H1 (cell line): ENCODE results near the gene SPAG17. TPM values are rescaled to one million over a fixed set of nuclear protein-coding genes. Genes with fewer than 3 reads are reported as not detected.

Experiments used
- CTCF ChIA-PET: fragments of 300-600 bp; sonication (Branson Sonifier 250); formaldehyde crosslinking; loops from one replicate; lab custom pipeline; 2021; ENCODE audit not compliant: partially characterized antibody; lab: Charles Lee
- POLR2A ChIA-PET: fragments of 300-600 bp; sonication (Branson Sonifier 250); formaldehyde crosslinking; loops from one replicate; lab custom pipeline; 2021; ENCODE audit warnings: inconsistent platforms; ENCODE audit not compliant: partially characterized antibody; lab: Charles Lee
- DNase-seq, 2 experiments: peaks; one replicate each; pipeline versions ENCODE4 v3.0.0 to v3.0.0-alpha.2; 2010 to 2022; ENCODE audit warnings: low spot score in 2 of 2, low read depth in 1 of 2, mixed read lengths in 1 of 2
- FAIRE-seq: peaks from 2 replicates; lab custom pipeline; 2011; peaks lifted over from hg19 to GRCh38; lab: Jason Lieb, UNC
- H2AFZ ChIP-seq: 2 replicates; pipeline ENCODE4 v1.8.1; 2012; ENCODE audit warnings: low read length, inconsistent platforms
- H2AK5ac ChIP-seq: 2 replicates; pipeline ENCODE4 v1.6.1; 2013; ENCODE audit warnings: low read depth, low read length
- H2BK120ac ChIP-seq: replicated peaks from 2 replicates; pipeline ENCODE3; 2013; ENCODE audit warnings: low read depth, low read length, inconsistent platforms
- H2BK12ac ChIP-seq: 2 replicates; pipeline ENCODE4 v1.6.1; 2013; ENCODE audit warnings: low read depth, low read length
- H2BK15ac ChIP-seq: 2 replicates; pipeline ENCODE4 v1.6.1; 2013; ENCODE audit warnings: low read length
- H2BK20ac ChIP-seq: 2 replicates; pipeline ENCODE4 v1.6.1; 2013; ENCODE audit warnings: low read length
- H2BK5ac ChIP-seq: 2 replicates; pipeline ENCODE4 v1.6.1; 2013; ENCODE audit warnings: low read depth, low read length
- H3K14ac ChIP-seq: 2 replicates; pipeline ENCODE4 v1.6.1; 2013; ENCODE audit warnings: inconsistent platforms; ENCODE audit not compliant: insufficient read length
- H3K18ac ChIP-seq: 2 replicates; pipeline ENCODE4 v1.6.1; 2013; ENCODE audit warnings: low read length; ENCODE audit errors: extremely low read depth
- H3K23ac ChIP-seq: 2 replicates; pipeline ENCODE4 v1.6.1; 2013; ENCODE audit warnings: inconsistent platforms; ENCODE audit not compliant: insufficient read length
- H3K23me2 ChIP-seq: 2 replicates; pipeline ENCODE4 v1.6.1; 2013; ENCODE audit warnings: low read depth, low read length
- H3K27ac ChIP-seq: 2 replicates; pipeline ENCODE4 v1.6.1; 2011; ENCODE audit warnings: low read depth, low read length, inconsistent platforms
- H3K27me3 ChIP-seq, 4 experiments: replicated peaks in 1 of 4; 1 replicate in 1 of 4; 2 replicates in 3 of 4; pipeline versions ENCODE4 v1.6.1 to v1.8.1; 2011 to 2013; ENCODE audit warnings: low read length in 3 of 4, mild to moderate bottlenecking in 3 of 4, inconsistent platforms in 2 of 4, mixed read lengths in 2 of 4, moderate library complexity in 1 of 4; ENCODE audit not compliant: control insufficient read depth in 3 of 4, insufficient read depth in 3 of 4; ENCODE audit errors: extremely low read depth in 1 of 4
- H3K36me3 ChIP-seq, 4 experiments: 2 replicates each; pipeline versions ENCODE4 v1.6.1 to v1.8.1; 2011 to 2013; ENCODE audit warnings: mild to moderate bottlenecking in 4 of 4, low read length in 3 of 4, moderate library complexity in 2 of 4, control low read depth in 1 of 4, inconsistent platforms in 1 of 4; ENCODE audit not compliant: insufficient read depth in 4 of 4, control insufficient read depth in 2 of 4
- H3K4ac ChIP-seq: replicated peaks from 2 replicates; pipeline ENCODE3; 2013; ENCODE audit warnings: low read length, low read depth, mixed read lengths, inconsistent platforms; ENCODE audit not compliant: insufficient read length
- H3K4me1 ChIP-seq, 4 experiments: replicated peaks in 1 of 4; 1 replicate in 1 of 4; 2 replicates in 3 of 4; pipeline versions ENCODE4 v1.6.1 to v1.8.1; 2011 to 2013; ENCODE audit warnings: low read length in 3 of 4, inconsistent platforms in 2 of 4, mixed read lengths in 1 of 4; ENCODE audit not compliant: insufficient read depth in 4 of 4, control insufficient read depth in 3 of 4
- H3K4me2 ChIP-seq, 2 experiments: 2 replicates each; pipeline versions ENCODE4 v1.6.1 to v1.8.1; 2011 to 2013; ENCODE audit warnings: low read depth in 2 of 2, low read length in 2 of 2, control low read depth in 1 of 2, inconsistent platforms in 1 of 2, mild to moderate bottlenecking in 1 of 2; ENCODE audit not compliant: insufficient read depth in 1 of 2
- H3K4me3 ChIP-seq, 4 experiments: fragments of 200-600, 300-600 bp in 1 of 4; sonication (generic), shearing (Covaris generic), sonication (Bioruptor Twin) in 1 of 4; 2 replicates each; pipeline versions ENCODE4 v1.5.1 to v1.8.1; 2011 to 2016; ENCODE audit warnings: low read length in 4 of 4, low read depth in 3 of 4, control low read depth in 2 of 4, inconsistent platforms in 2 of 4, mild to moderate bottlenecking in 2 of 4, mixed read lengths in 1 of 4, moderate library complexity in 1 of 4; ENCODE audit not compliant: insufficient read depth in 2 of 4; ENCODE audit errors: extremely low read depth in 1 of 4
- H3K56ac ChIP-seq: replicated peaks from 2 replicates; pipeline ENCODE3; 2013; ENCODE audit warnings: low read depth, mild to moderate bottlenecking, mixed read lengths, low read length, inconsistent platforms; ENCODE audit not compliant: insufficient read length
- H3K79me1 ChIP-seq: 2 replicates; pipeline ENCODE4 v1.6.1; 2013; ENCODE audit warnings: low read depth, low read length, control low read depth
- H3K79me2 ChIP-seq, 2 experiments: 2 replicates each; pipeline versions ENCODE4 v1.6.1 to v1.8.1; 2012 to 2013; ENCODE audit warnings: low read length in 2 of 2, mild to moderate bottlenecking in 2 of 2, inconsistent platforms in 1 of 2; ENCODE audit not compliant: insufficient read depth in 2 of 2, control insufficient read depth in 1 of 2
- H3K9ac ChIP-seq, 4 experiments: replicated peaks in 1 of 4; 1 replicate in 1 of 4; 2 replicates in 3 of 4; pipeline versions ENCODE4 v1.6.1 to v1.8.1; 2011 to 2013; ENCODE audit warnings: low read depth in 3 of 4, low read length in 3 of 4, control low read depth in 2 of 4, mild to moderate bottlenecking in 2 of 4, moderate library complexity in 2 of 4, inconsistent platforms in 1 of 4; ENCODE audit errors: extremely low read depth in 1 of 4
- H3K9me3 ChIP-seq, 2 experiments: 2 replicates each; pipeline versions ENCODE4 v1.6.1 to v1.8.1; 2012 to 2013; ENCODE audit warnings: mild to moderate bottlenecking in 2 of 2, moderate library complexity in 2 of 2, control low read depth in 1 of 2, inconsistent platforms in 1 of 2, low read depth in 1 of 2, low read length in 1 of 2, mixed read lengths in 1 of 2; ENCODE audit not compliant: insufficient read depth in 2 of 2
- H4K20me1 ChIP-seq, 2 experiments: replicated peaks in 1 of 2; 2 replicates each; pipeline versions ENCODE3 to v1.8.1; 2011 to 2013; ENCODE audit warnings: inconsistent platforms in 2 of 2, low read length in 2 of 2, mild to moderate bottlenecking in 1 of 2; ENCODE audit not compliant: insufficient read depth in 2 of 2, control insufficient read depth in 1 of 2
- H4K5ac ChIP-seq: 2 replicates; pipeline ENCODE4 v1.6.1; 2013; ENCODE audit warnings: low read length, low read depth, mixed read lengths, inconsistent platforms; ENCODE audit not compliant: insufficient read length
- H4K8ac ChIP-seq: 2 replicates; pipeline ENCODE4 v1.8.0; 2013; ENCODE audit warnings: mild to moderate bottlenecking, moderate library complexity, low read length, inconsistent platforms; ENCODE audit not compliant: insufficient read depth; ENCODE audit errors: extremely low read depth
- H4K91ac ChIP-seq: replicated peaks from 2 replicates; pipeline ENCODE3; 2013; ENCODE audit warnings: low read length, mixed read lengths, inconsistent platforms; ENCODE audit not compliant: insufficient read length
- BACH1 ChIP-seq: IDR thresholded peaks from 2 replicates; pipeline ENCODE4 v1.6.1; 2012; ENCODE audit warnings: low read length, improper control_type of control experiment
- EZH2 ChIP-seq: fragments of 200-600 bp; sonication (generic); IDR thresholded peaks from 2 replicates; pipeline ENCODE4 v1.7.1; 2012; ENCODE audit warnings: low read depth, mild to moderate bottlenecking, moderate library complexity, low read length, inconsistent platforms; ENCODE audit not compliant: severe bottlenecking
- JUN ChIP-seq: IDR thresholded peaks from 2 replicates; pipeline ENCODE4 v1.6.1; 2011; ENCODE audit warnings: low read depth, mild to moderate bottlenecking, improper control_type of control experiment, low read length
- NRF1 ChIP-seq: IDR thresholded peaks from 2 replicates; pipeline ENCODE4 v1.6.1; 2011; ENCODE audit warnings: mild to moderate bottlenecking, low read depth, low read length, improper control_type of control experiment
- RAD21 ChIP-seq, 2 experiments: IDR thresholded peaks in 1 of 2; conservative IDR thresholded peaks in 1 of 2; 2 replicates each; pipeline ENCODE4 v1.6.1; 2011; ENCODE audit warnings: low read depth in 2 of 2, low read length in 2 of 2, improper control_type of control experiment in 1 of 2, inconsistent platforms in 1 of 2, mild to moderate bottlenecking in 1 of 2, moderate library complexity in 1 of 2
- RBBP5 ChIP-seq: IDR thresholded peaks from 2 replicates; pipeline ENCODE4 v1.7.1; 2012; ENCODE audit warnings: low read depth, mild to moderate bottlenecking, inconsistent platforms, low read length, moderate library complexity, borderline replicate concordance
- SIRT6 ChIP-seq: IDR thresholded peaks from one replicate; pipeline ENCODE4 v1.7.1; 2012; ENCODE audit warnings: low read length, inconsistent platforms
- SIX5 ChIP-seq: IDR thresholded peaks from 2 replicates; pipeline ENCODE4 v1.6.1; 2011; ENCODE audit warnings: mild to moderate bottlenecking, low read depth, low read length
- SP2 ChIP-seq: IDR thresholded peaks from 2 replicates; pipeline ENCODE4 v1.6.1; 2012; ENCODE audit warnings: mild to moderate bottlenecking, low read length, inconsistent platforms
- SRF ChIP-seq: IDR thresholded peaks from 2 replicates; pipeline ENCODE4 v1.6.1; 2011; ENCODE audit warnings: mild to moderate bottlenecking, low read depth, low read length, moderate library complexity
- TEAD4 ChIP-seq: IDR thresholded peaks from 2 replicates; pipeline ENCODE4 v1.6.1; 2012; ENCODE audit warnings: low read depth, low read length, inconsistent platforms, mixed read lengths
- ZNF274 ChIP-seq: IDR thresholded peaks from 2 replicates; pipeline ENCODE4 v1.7.0; 2012; ENCODE audit warnings: low read length, borderline replicate concordance; ENCODE audit errors: extremely low read depth
- WGBS, 2 experiments: shearing (Covaris generic) in 1 of 2; methylation state at CpG; one replicate each; pipeline versions ENCODE4 v1.1.6 to v1.1.7; 2013 to 2015; ENCODE audit warnings: low lambda C conversion rate in 2 of 2, mixed read lengths in 2 of 2, inconsistent platforms in 1 of 2, low coverage in 1 of 2, missing lambda C conversion rate in 1 of 2; ENCODE audit not compliant: insufficient replicate concordance in 2 of 2, insufficient coverage in 1 of 2, insufficient read length in 1 of 2; ENCODE audit errors: extremely low coverage in 1 of 2, missing lambda C conversion rate in 1 of 2; 5-methylcytosine and 5-hydroxymethylcytosine counted together
- polyA plus RNA-seq, 7 experiments: library from polyadenylated mRNA; depleted of rRNA in 3 of 7; stranded (reverse) in 5 of 7; unstranded in 2 of 7; fragments of >200 nt in 5 of 7; fragments of 200-250 nt in 2 of 7; gene quantifications; 1 replicate in 5 of 7; 2 replicates in 1 of 7; 4 replicates in 1 of 7; pipeline versions ENCODE4 v1.2.1 to v1.2.3, GENCODE V29; 2011 to 2013; ENCODE audit warnings: missing spikeins in 2 of 7, mixed read lengths in 2 of 7
- total RNA-seq: library from RNA; stranded (reverse); fragmentation: NEBNext Ultra II Directional; extraction: Animal tissue kit (Norgen Biotek cat#: 25700); gene quantifications from 2 replicates; pipeline ENCODE4 v1.2.1, GENCODE V29; 2021
- TF ChIP-seq, protein P1 (sequence below): IDR thresholded peaks from 2 replicates; pipeline ENCODE4 v1.6.1; 2012; ENCODE audit warnings: inconsistent platforms

SPAG17 gene
- total and polyA plus RNA-seq, 2 of the 8 experiments (the other 6 are each of a cell fraction or from before 2014, with no cell fraction given), result 0.56 to 0.62 TPM

DNA sequence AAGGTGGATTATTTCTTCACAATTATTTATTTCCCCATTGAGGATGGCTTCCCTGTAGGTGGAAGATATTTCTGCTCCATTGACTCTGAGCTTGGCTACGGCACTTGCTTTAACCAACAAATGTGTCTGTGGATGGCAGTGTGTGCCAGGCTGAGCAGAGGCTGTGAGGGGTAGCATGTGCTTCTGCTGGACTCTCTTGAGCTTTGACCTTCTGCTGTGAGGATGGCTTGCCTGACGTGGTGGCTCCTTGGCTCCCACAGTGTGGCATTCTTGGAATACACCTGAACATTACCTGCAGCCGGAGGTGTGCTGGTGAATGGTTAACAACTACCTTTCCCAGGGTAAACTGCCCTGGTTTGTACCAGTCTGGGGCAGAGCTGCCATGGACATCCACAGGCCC lies 208.6 kb downstream of the SPAG17 start:
- 86% methylated on average over 3 of the region's 3 CpGs; no CpG with 5 or more reads in 1 of the 2 experiments for WGBS, 2 experiments
- POLR2A ChIA-PET, result no interaction called here
- H3K56ac ChIP-seq, result no peak overlapping the region
- no peak overlapping the region for H4K8ac ChIP-seq
- H3K23me2 ChIP-seq, result no peaks in the 10 kb centered on the region; the same call in 1 of the 2 replicates
- H3K23ac ChIP-seq, result no peak overlapping the region
- H4K20me1 ChIP-seq, result no peaks in the 10 kb centered on the region
- H2AK5ac ChIP-seq, result no peak overlapping the region
- H2BK15ac ChIP-seq, result peak overlapping the region; percentile 40; the same call in 1 of the 2 replicates
- DNase-seq, result no peak
- no peak overlapping the region for H3K4me2 ChIP-seq
- H3K9ac ChIP-seq, result no peak overlapping the region
- no peaks in the 10 kb centered on the region for H3K27me3 ChIP-seq
- no peak overlapping the region for H4K91ac ChIP-seq
- no peak overlapping the region for H3K14ac ChIP-seq
- no peaks in the 10 kb centered on the region for H3K79me1 ChIP-seq
- H2BK120ac ChIP-seq, result no peak overlapping the region
- no peaks in the 10 kb centered on the region for H3K4me1 ChIP-seq
- no peak overlapping the region for H3K27ac ChIP-seq
- H3K4me3 ChIP-seq, result no peak overlapping the region
- no peak overlapping the region for H3K4ac ChIP-seq
- CTCF ChIA-PET, result interaction anchor here (0.8 to 1.2 kb wide), 2 partner anchors 8 to 39 kb away, joined by 3 to 4 read pairs; no protein-coding TSS in a partner anchor
- FAIRE-seq, result peak; percentile 36
- no peaks in the 10 kb centered on the region for H3K36me3 ChIP-seq
- H2BK12ac ChIP-seq, result no peak overlapping the region
- H2BK20ac ChIP-seq, result no peak overlapping the region
- H4K5ac ChIP-seq, result no peak overlapping the region
- no peaks in the 10 kb centered on the region for H3K9me3 ChIP-seq
- peak overlapping the region; percentile 42; the same call in 1 of the 2 replicates for H2AFZ ChIP-seq
- H3K18ac ChIP-seq, result no peak overlapping the region
- no peak overlapping the region for H2BK5ac ChIP-seq
- no peaks in the 10 kb centered on the region for H3K79me2 ChIP-seq
- no peak for TF ChIP-seq EZH2
- no peak for TF ChIP-seq SP2
- TF ChIP-seq TEAD4, result no peak
- TF ChIP-seq, protein P1, sequence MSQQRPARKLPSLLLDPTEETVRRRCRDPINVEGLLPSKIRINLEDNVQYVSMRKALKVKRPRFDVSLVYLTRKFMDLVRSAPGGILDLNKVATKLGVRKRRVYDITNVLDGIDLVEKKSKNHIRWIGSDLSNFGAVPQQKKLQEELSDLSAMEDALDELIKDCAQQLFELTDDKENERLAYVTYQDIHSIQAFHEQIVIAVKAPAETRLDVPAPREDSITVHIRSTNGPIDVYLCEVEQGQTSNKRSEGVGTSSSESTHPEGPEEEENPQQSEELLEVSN, result no peak
- no peak for TF ChIP-seq ZNF274
- no peak for TF ChIP-seq RAD21 (IDR thresholded peaks at IDR 0.05 in 1 of 2, conservative IDR thresholded peaks at IDR 0.05 in 1 of 2; ENCODE audit: low read depth in 2 of 2, low read length in 2 of 2)
- TF ChIP-seq NRF1, result no peak
- TF ChIP-seq BACH1, result no peak
- no peak for TF ChIP-seq RBBP5
- no peak for TF ChIP-seq SIRT6
- TF ChIP-seq JUN, result no peak
- TF ChIP-seq SIX5, result no peak
- no peak for TF ChIP-seq SRF
